Measurements from ENCODE around the gene HBM.
"Not testable (repeated sequence)": the region's sequence is repeated elsewhere in the genome, so short reads cannot be mapped to it uniquely, and the experiment has no call there.

Gene HBM

DNA sequence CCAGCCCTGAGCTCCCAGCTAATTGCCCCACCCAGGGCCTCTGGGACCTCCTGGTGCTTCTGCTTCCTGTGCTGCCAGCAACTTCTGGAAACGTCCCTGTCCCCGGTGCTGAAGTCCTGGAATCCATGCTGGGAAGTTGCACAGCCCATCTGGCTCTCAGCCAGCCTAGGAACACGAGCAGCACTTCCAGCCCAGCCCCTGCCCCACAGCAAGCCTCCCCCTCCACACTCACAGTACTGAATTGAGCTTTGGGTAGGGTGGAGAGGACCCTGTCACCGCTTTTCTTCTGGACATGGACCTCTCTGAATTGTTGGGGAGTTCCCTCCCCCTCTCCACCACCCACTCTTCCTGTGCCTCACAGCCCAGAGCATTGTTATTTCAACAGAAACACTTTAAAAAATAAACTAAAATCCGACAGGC, 4.3 kb downstream of the HBM start:
- DNase-seq = not testable (repeated sequence)

DNA sequence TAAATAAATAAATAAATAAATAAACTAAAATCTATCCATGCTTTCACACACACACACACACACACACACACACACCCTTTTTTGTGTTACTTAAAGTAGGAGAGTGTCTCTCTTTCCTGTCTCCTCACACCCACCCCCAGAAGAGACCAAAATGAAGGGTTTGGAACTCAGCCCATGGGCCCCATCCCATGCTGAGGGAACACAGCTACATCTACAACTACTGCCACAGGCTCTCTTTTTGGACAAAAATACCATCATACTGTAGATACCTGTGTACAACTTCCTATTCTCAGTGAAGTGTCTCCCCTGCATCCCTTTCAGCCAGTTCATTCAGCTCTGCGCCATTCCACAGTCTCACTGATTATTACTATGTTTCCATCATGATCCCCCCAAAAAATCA, 5.0 kb downstream of the HBM start:
- no peak for DNase-seq

DNA sequence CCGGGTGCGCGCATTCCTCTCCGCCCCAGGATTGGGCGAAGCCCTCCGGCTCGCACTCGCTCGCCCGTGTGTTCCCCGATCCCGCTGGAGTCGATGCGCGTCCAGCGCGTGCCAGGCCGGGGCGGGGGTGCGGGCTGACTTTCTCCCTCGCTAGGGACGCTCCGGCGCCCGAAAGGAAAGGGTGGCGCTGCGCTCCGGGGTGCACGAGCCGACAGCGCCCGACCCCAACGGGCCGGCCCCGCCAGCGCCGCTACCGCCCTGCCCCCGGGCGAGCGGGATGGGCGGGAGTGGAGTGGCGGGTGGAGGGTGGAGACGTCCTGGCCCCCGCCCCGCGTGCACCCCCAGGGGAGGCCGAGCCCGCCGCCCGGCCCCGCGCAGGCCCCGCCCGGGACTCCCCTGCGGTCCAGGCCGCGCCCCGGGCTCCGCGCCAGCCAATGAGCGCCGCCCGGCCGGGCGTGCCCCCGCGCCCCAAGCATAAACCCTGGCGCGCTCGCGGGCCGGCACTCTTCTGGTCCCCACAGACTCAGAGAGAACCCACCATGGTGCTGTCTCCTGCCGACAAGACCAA, 6.7 kb downstream of the HBM start, which contains the start of gene HBA2:
HBA2 (plus strand) TSS at position 503 of the 568 bp plus-strand sequence; CDS start at position 540, 37 bp downstream.
- not testable (repeated sequence) for DNase-seq

DNA sequence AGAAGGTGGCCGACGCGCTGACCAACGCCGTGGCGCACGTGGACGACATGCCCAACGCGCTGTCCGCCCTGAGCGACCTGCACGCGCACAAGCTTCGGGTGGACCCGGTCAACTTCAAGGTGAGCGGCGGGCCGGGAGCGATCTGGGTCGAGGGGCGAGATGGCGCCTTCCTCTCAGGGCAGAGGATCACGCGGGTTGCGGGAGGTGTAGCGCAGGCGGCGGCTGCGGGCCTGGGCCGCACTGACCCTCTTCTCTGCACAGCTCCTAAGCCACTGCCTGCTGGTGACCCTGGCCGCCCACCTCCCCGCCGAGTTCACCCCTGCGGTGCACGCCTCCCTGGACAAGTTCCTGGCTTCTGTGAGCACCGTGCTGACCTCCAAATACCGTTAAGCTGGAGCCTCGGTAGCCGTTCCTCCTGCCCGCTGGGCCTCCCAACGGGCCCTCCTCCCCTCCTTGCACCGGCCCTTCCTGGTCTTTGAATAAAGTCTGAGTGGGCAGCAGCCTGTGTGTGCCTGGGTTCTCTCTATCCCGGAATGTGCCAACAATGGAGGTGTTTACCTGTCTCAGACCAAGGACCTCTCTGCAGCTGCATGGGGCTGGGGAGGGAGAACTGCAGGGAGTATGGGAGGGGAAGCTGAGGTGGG, 7.6 kb downstream of the HBM start:
- DNase-seq = not testable (repeated sequence)

DNA sequence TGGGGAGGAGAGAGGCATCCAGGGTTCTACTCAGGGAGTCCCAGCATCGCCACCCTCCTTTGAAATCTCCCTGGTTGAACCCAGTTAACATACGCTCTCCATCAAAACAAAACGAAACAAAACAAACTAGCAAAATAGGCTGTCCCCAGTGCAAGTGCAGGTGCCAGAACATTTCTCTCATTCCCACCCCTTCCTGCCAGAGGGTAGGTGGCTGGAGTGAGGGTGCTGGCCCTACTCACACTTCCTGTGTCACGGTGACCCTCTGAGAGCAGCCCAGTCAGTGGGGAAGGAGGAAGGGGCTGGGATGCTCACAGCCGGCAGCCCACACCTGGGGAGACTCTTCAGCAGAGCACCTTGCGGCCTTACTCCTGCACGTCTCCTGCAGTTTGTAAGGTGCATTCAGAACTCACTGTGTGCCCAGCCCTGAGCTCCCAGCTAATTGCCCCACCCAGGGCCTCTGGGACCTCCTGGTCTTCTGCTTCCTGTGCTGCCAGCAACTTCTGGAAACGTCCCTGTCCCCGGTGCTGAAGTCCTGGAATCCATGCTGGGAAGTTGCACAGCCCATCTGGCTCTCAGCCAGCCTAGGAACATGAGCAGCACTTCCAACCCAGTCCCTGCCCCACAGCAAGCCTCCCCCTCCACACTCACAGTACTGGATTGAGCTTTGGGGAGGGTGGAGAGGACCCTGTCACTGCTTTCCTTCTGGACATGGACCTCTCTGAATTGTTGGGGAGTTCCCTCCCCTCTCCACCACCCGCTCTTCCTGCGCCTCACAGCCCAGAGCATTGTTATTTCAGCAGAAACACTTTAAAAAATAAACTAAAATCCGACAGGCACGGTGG, 8.4 kb downstream of the HBM start:
- not testable (repeated sequence) for DNase-seq

DNA sequence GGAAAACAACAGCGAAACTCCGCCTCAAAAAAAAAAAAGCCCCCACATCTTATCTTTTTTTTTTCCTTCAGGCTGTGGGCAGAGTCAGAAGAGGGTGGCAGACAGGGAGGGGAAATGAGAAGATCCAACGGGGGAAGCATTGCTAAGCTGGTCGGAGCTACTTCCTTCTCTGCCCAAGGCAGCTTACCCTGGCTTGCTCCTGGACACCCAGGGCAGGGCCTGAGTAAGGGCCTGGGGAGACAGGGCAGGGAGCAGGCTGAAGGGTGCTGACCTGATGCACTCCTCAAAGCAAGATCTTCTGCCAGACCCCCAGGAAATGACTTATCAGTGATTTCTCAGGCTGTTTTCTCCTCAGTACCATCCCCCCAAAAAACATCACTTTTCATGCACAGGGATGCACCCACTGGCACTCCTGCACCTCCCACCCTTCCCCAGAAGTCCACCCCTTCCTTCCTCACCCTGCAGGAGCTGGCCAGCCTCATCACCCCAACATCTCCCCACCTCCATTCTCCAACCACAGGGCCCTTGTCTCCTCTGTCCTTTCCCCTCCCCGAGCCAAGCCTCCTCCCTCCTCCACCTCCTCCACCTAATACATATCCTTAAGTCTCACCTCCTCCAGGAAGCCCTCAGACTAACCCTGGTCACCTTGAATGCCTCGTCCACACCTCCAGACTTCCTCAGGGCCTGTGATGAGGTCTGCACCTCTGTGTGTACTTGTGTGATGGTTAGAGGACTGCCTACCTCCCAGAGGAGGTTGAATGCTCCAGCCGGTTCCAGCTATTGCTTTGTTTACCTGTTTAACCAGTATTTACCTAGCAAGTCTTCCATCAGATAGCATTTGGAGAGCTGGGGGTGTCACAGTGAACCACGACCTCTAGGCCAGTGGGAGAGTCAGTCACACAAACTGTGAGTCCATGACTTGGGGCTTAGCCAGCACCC, 9.5 kb downstream of the HBM start:
- DNase-seq = no peak

DNA sequence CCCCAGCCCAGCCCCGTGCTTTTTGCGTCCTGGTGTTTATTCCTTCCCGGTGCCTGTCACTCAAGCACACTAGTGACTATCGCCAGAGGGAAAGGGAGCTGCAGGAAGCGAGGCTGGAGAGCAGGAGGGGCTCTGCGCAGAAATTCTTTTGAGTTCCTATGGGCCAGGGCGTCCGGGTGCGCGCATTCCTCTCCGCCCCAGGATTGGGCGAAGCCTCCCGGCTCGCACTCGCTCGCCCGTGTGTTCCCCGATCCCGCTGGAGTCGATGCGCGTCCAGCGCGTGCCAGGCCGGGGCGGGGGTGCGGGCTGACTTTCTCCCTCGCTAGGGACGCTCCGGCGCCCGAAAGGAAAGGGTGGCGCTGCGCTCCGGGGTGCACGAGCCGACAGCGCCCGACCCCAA, 10.2 kb downstream of the HBM start:
- not testable (repeated sequence) for DNase-seq

DNA sequence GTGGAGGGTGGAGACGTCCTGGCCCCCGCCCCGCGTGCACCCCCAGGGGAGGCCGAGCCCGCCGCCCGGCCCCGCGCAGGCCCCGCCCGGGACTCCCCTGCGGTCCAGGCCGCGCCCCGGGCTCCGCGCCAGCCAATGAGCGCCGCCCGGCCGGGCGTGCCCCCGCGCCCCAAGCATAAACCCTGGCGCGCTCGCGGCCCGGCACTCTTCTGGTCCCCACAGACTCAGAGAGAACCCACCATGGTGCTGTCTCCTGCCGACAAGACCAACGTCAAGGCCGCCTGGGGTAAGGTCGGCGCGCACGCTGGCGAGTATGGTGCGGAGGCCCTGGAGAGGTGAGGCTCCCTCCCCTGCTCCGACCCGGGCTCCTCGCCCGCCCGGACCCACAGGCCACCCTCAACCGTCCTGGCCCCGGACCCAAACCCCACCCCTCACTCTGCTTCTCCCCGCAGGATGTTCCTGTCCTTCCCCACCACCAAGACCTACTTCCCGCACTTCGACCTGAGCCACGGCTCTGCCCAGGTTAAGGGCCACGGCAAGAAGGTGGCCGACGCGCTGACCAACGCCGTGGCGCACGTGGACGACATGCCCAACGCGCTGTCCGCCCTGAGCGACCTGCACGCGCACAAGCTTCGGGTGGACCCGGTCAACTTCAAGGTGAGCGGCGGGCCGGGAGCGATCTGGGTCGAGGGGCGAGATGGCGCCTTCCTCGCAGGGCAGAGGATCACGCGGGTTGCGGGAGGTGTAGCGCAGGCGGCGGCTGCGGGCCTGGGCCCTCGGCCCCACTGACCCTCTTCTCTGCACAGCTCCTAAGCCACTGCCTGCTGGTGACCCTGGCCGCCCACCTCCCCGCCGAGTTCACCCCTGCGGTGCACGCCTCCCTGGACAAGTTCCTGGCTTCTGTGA, 11.0 kb downstream of the HBM start, which contains the start of gene HBA1:
HBA1 (plus strand) TSS at position 204 of the 906 bp plus-strand sequence; CDS start at position 241, 37 bp downstream.
- DNase-seq = not testable (repeated sequence)

DNA sequence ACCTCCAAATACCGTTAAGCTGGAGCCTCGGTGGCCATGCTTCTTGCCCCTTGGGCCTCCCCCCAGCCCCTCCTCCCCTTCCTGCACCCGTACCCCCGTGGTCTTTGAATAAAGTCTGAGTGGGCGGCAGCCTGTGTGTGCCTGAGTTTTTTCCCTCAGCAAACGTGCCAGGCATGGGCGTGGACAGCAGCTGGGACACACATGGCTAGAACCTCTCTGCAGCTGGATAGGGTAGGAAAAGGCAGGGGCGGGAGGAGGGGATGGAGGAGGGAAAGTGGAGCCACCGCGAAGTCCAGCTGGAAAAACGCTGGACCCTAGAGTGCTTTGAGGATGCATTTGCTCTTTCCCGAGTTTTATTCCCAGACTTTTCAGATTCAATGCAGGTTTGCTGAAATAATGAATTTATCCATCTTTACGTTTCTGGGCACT, 11.6 kb downstream of the HBM start:
- no peak for DNase-seq

DNA sequence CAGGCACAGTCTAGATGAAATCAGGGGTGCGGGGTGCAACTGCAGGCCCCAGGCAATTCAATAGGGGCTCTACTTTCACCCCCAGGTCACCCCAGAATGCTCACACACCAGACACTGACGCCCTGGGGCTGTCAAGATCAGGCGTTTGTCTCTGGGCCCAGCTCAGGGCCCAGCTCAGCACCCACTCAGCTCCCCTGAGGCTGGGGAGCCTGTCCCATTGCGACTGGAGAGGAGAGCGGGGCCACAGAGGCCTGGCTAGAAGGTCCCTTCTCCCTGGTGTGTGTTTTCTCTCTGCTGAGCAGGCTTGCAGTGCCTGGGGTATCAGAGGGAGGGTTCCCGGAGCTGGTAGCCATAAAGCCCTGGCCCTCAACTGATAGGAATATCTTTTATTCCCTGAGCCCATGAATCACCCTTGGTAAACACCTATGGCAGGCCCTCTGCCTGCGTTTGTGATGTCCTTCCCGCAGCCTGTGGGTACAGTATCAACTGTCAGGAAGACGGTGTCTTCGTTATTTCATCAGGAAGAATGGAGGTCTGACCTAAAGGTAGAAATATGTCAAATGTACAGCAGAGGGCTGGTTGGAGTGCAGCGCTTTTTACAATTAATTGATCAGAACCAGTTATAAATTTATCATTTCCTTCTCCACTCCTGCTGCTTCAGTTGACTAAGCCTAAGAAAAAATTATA, 12.3 kb downstream of the HBM start:
- DNase-seq = no peak

DNA sequence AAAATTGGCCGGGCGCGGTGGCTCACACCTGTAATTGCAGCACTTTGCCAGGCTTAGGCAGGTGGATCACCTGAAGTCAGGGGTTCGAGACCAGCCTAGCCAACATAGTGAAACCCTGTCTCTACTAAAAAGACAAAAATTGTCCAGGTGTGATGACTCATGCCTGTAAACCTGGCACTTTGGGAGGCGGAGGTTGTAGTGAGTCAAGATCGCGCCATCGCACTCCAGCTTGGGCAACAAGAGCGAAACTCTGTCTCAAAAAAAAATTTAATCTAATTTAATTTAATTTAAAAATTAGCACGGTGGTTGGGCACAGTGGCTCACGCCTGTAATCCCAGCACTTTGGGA, 12.9 kb downstream of the HBM start:
- DNase-seq = no peak

DNA sequence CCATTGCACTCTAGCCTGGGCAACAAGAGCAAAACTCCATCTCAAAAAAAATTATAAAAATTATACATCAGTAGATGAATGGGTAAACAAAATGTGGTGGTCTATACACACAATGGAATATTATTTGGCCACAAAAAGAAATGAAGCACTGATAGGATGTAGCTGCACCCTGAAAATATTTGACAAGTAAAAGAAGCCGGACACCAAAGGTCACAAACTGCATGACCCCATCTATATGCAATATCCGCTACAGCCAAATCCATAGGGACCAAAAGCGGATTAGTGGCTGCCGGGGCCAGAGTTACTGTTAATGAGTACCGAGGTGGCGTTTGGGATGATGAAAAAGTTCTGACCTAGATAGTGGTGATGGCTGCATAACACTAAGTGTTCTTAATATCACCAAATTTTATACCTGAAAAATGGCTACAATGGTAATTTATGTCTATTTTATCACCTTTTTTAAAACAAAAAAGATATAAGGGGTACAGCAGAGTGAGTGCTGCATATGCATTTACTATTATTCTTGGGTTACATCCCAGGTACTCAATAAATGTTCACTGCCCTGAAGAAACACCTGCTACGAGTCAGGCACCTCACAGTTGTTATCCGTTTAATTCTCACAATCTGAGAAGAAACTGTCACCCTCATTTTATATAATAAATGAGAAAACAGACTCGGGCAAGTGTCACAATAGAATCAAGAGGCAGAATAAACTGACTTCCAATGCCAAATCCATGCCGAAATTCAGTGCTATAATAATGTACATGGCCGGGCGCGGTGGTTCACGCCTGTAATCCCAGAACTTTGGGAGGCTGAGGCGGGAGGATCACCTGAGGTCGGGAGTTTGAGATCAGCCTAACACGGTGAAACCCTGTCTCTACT, 13.7 kb downstream of the HBM start:
- no peak for DNase-seq

DNA sequence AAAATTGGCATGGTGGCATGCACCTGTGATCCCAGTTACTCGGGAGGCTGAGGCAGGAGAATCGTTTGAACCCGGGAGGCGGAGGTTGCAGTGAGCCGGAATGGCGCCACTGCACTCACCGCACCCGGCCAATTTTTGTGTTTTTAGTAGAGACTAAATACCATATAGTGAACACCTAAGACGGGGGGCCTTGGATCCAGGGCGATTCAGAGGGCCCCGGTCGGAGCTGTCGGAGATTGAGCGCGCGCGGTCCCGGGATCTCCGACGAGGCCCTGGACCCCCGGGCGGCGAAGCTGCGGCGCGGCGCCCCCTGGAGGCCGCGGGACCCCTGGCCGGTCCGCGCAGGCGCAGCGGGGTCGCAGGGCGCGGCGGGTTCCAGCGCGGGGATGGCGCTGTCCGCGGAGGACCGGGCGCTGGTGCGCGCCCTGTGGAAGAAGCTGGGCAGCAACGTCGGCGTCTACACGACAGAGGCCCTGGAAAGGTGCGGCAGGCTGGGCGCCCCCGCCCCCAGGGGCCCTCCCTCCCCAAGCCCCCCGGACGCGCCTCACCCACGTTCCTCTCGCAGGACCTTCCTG, 14.4 kb downstream of the HBM start, which contains the start of gene HBQ1:
HBQ1 (plus strand) TSS at position 359 of the 575 bp plus-strand sequence; CDS start at position 387, 28 bp downstream.
- peak in 1 of 2 experiments; percentile 51 for DNase-seq

DNA sequence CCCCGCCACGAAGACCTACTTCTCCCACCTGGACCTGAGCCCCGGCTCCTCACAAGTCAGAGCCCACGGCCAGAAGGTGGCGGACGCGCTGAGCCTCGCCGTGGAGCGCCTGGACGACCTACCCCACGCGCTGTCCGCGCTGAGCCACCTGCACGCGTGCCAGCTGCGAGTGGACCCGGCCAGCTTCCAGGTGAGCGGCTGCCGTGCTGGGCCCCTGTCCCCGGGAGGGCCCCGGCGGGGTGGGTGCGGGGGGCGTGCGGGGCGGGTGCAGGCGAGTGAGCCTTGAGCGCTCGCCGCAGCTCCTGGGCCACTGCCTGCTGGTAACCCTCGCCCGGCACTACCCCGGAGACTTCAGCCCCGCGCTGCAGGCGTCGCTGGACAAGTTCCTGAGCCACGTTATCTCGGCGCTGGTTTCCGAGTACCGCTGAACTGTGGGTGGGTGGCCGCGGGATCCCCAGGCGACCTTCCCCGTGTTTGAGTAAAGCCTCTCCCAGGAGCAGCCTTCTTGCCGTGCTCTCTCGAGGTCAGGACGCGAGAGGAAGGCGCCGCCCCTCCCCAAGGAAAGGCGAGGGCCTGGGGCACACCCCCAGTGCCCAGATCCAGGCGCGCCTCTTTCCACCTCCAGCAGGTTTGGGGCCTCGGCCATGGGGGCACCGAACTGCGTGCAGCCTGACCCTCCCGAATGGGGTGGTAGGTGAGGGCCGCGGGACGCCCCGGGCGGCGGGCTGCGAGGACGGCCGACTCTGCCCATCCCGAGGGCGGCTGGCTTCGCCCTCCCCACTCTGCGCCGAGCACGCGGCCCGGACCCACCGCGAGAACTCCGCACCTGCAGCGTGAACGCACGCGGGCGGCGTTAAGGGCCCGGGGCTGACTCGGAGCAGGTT, 15.1 kb downstream of the HBM start:
- peak; percentile 83 to 89 for DNase-seq

DNA sequence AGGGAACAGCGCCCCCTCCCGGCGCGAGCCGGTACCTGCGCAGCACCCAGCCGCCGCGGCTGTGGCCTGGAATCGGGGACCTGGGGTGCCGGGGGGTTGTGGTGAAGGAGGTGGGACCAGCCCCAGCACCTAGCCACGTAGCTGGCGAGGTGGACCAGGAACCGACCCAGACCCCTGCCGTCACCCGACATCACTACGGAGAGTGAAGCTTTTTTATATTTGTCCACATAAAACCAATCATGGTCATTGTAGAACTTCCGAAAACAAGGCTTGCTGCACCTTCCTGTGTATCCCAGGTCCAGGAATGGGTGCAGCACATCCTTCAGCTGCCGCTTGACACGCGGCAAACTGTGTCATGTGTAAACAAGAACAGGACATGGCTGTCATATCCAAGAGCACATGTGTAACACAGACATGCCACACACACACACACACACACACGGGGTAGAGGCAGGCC, 15.8 kb downstream of the HBM start:
- DNase-seq = no peak

DNA sequence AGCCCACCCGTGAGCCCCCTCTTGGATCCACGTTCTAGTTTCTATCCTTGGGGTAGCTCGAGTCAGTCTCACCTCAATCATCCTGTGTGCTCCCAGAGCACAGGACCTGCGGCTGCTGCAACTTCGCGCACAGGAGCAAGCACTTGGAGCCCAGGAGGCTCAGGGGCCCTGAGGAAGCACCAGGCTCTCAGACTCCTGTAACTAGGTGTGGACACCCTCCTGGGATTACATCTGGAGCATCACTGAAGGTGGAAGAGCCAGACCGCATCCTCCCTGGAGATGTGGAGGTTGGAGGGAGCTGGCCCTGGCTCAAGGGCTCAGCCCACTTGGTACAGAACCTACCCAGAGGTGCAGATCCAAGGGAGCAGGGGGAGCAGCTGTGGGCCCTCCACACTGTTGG, 17.2 kb downstream of the HBM start:
- DNase-seq = no peak

DNA sequence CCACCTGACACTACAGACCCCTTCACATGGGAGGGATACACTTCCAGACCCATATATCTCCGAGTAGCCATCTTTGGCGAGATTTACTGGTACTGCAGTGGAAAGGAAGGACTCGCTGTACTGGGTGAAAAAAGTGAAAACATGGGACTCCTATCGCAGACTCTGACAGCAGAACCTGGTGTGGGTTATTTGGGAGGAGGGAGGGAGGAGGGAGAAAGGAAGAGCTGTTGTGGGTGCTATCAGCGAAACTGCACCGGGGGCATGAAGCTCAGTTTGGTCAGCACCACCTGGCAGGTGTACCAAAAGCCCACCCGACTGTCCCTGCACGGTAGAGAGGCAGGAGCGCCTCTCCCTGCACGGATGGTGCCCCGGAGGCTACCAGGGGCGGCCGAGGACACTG, 19.4 kb downstream of the HBM start:
- DNase-seq = no peak

DNA sequence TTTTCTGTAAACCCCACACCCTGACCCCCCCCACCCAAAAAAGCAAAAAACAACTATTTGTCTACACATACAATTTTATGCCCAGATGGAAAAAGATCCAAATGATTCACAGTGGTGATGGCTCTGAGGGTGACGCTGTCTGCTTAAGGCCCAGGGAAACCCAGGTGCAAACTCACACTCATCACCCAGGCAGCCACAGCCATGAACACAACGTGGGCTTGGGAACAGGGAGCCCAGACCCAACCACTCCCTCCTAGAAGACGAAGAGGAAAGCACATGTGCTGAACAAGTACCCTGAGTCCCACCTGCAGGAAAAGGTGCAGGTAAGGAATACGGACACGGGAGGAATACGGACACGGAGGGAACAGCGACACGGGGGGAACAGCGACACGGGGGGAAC, 19.9 kb downstream of the HBM start:
- no peak for DNase-seq
